GOT3 (cell line): ENCODE measurements around the gene ANKRD34C.
A peak's percentile ranks its signal among the peaks of the same experiment; 100 is the strongest.

Source experiments
- DNase-seq: peaks from one replicate; lab custom pipeline; 2025; ENCODE audit warnings: mixed read lengths; lab: John Stamatoyannopoulos, UW

ANKRD34C gene

DNA sequence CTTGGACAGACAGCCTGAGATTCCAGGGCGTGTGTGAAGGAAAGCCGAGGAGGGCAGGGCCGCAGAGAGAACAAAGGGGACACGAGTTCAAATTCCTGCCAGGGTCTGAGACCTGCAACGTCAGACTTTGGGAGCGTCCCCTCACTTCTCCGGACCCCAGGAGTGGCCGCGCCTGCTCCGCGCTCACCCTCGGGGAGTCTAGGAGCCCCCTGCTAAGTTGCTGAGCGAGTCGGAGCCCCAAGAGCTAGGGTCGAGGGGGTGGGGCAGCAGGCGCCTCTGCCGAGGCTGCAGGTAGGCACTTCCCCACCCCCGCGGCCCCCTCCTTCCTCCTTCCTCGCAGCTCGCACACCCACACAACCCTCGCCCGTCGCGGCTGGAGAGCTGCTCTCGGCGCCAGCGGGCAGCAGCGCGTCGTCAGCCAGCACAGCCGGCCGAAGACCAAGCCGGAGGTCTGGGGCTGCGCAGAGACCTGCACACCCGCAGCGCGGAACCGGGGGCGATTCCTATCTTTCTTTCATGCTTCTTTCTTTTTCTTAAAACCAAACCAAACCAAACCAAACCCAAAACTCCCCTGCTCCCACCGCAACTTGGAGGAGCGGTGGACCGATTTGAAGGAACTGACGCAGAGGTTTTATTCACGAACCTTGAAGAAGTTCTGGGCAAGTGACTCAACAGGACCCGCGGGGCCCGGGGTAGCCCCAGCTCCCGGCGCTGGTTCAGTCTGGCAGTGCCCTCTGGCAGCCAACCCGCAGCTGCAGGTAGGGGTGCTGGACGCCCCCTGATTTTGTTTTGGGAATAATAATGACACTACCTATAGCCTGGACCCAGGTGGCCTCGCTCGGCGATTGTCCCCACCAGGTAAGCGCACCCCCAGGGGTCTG lies at the start of gene ANKRD34C:
TSS of gene ANKRD34C (plus strand) at position 352 of the 881 bp plus-strand sequence. CDS start 10,563 bp downstream, outside the sequence.
- DNase-seq = no peak

DNA sequence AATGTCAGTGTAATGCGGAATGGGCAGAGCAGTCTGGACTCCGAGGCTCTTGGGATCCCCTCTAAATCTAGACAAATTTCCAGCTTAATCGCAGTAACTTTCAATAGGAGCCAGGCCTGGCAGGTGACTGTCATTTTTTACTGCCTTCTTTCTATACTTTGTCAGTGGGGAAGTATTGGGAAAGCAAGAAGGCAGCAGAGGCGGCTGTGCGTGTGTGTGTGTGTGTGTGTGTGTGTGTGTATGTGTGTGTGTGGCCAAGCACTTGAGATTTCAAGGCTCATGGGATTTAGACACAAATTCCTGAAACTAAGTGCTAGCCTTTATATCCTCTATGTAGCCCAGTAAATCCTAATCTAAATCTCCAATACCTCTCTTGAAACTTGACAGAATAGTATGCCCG lies 49.3 kb upstream of the ANKRD34C start:
- no peak for DNase-seq

DNA sequence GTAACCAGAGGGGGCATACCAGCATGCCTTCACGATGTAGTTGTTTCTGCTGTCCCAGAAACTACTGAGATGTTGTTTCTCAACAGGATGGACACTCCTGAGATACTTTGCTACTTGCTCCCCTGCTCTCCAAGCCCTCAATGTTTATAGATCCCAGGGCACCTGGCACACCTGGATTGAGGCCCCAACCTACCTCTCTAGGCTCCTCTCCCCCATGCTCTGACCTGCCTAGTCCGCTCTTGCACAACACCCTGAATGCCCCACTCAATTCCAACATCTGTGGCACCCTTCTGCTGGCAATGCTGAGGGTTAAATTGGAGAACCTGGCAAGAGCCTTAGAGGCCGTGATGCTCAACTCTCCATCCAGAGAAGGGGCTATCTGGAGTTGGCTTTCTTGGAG lies 42.5 kb upstream of the ANKRD34C start:
- no peak for DNase-seq

DNA sequence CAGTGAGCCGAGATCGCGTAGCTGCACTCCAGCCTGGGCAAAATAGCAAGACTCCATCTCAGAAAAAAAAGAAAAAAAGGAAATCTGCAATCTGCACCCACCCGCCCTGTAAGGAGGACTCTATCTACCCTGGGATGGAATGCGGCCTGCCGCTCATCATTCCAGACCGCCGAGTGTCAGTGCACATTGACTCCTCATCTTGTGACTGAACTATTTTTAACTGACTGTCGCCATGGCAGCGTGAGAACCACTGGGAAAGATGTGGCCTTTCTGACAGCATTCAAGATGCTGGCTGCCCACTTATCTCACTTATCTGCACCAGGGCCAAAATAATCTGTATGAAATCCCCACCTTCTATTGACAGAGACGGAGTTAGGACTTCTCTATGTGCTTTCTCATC lies 38.8 kb upstream of the ANKRD34C start:
- DNase-seq = no peak

DNA sequence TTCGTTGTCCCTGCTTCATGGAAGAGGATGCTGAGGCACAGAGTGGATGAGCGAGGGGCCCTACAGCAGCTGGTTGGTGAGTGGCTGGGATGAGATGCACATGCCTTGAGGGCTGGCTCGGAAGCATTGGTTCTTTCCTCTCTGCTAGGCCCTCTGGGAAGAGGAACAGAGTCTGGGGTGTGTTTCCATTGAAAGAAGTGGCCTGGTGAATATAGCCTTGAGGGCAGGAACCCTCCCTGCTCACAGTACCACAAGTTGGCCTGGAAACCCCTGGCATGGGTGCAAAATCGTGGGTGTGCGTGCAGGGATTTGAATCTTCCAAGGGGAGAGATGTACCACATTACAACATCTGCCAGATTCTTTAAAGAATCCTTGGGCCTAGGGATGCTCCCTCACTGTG lies 37.6 kb upstream of the ANKRD34C start:
- DNase-seq = no peak

DNA sequence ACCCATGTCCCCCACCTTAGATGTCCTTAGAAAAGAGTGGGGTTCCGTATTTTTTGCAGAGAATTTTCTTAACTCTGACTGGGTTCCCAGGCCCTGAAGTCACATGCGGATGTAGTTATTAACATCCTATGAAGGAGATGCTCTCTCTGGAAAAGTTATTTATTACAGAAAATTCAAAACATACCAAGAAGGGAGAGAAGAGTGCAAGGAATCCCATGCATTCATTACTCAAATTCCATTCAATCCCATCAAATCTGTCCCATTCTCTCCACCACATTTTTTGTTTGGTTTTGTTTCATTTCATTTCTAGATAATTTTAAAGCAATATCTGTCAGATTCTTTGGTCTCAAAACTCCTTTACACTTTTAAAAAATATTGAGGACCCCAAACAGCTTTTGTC lies 34.3 kb upstream of the ANKRD34C start:
- no peak for DNase-seq

DNA sequence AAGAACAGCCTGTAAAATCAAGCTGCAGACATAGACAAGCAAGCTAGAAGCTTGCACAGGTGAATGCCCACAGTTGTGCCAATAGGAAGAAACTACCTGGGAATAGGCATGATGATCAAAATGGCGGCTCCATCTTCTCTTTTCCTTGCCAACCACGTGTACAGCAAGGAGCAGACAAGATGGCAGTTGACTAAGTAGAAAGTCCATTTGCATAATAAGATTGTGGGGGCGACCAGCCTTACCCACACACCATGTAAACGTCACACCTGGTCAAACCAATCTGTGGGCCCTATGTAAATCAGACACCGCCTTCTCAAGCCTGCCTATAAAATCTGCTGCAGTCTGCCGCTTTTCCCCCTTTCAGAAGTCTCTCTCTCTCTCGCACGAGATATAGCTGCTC lies 25.1 kb upstream of the ANKRD34C start:
- DNase-seq = no peak

DNA sequence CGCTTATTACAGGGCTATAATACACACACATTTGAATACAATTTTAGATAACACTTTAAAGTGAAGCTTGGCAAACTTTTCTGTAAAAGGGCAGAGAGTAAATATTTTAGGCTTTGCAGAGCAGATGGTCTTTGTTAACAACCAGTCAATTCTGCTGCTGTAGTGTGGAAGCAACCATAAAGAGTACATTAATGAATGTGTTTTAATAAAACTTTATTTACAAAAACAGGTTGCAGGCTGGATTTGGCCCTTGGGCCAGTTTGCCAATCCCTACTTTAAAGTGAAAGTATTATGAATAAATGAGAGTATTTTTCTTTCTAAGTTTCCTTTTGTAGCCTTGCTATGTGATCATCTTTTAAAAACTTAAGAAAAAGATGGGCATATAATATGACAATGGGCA lies 20.7 kb upstream of the ANKRD34C start:
- no peak for DNase-seq

DNA sequence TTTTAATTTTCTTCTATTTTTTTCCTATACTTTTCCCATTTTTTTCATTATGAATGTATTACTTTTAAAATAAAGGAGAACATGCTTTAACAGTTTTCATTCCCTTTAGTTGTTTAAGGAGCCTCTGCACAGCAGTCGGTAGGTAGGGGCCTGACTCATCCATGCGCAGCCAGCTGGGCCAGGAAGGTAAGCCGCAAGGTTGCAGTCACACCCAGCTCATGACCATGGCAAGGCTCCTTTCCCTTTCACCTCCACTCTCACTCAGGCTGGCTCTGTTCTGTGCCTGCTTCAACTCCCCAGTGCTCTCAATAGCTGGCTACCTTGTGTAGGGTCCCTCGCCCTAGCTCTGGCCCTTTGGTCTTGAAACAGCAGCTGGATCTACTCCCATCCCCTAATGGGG lies 17.4 kb upstream of the ANKRD34C start:
- no peak for DNase-seq

DNA sequence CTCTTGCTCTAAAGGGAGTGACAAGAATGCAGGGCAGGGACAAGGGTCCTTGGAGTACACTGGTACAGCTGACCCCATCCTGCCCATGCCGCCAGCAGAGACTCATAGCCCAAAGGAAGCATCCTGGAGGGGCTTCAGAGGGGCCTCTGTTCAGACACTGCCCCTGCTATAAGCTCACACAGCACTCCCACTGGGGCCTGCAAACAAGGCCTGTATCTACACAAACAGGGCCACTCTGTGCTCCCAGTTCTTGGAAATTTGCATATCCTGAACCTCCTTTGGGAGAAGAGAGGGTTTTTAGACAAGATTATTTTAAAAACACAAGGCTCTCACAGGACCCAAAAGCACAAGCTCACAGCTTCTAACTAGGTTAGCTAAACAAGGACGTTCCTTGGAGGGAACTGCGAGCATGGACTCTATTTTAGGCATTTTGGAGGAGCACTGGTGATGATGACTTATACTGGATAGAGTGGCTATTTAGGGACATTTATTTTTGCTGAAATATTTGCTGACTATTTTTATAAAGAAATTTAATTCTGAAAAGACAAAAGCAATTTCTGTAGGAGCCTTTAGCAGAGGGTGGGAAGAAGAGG lies 16.4 kb upstream of the ANKRD34C start:
- DNase-seq = no peak

DNA sequence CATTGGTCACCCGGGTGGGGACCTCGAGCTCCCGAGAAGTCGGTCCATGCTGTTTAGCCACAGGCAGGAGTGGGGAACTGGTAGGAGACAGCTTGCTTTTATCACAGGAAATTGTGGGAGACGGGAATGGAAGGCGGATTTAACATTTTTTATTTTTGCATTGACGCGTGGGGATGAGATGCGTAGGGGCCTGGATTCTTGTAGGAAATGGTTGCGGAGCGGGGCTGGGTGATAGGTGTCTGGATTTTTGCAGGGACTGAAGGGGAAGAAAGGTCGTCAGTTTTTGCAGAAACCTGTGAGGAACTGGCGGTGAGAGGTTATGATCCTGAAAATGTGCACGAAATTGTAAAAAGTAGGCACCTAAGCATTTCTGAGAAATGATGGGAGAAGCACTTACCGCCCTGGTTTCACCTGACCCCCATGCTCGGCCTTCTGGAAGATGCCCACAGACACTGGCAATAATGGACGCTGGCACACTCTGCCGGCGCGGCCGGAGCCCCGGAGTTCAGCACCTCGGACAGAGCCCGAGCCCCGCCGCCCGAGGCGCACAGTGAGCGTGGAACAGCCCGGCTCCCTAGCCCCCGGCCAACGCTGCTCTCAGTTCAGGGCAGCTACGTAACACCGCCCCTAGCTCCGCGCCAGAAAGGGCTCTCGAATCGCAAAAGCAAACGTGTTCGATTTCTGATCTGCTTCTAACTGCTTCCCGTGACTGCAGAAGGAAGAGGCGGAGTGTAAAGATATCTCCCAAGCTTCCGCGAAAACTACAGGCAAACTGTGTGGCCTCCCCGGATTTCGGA lies 928 bp downstream of the ANKRD34C start:
- peak; percentile 7 for DNase-seq

DNA sequence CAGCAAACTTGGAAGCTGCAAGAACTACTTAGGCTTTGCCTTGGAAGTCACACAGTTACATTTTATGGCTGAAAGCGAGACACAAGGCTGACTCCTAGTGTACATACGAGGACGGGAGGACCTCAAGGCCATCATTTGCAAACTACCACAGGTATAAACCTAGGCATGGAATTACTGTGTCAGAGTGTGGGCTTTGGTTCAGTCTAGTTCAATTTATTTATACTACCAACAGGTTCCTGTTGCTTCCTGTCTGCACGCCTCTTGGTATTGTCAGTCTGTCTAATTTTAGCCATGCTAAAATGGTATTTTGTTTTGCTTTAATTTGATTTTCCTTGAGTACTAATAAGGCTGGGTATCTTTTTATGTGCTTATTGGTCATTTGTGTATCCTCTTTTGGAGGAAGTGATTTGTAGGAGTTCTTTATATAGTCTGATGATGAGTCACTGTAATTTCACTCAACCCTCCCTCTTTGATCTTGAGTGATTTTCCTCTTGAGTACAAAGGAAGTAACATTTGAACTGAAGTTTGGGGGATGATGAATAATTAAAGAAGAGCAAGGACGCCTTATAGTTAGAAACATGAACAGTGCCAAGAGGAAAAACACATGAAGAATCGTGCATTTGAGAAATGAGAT lies 8.2 kb downstream of the ANKRD34C start:
- no peak for DNase-seq

DNA sequence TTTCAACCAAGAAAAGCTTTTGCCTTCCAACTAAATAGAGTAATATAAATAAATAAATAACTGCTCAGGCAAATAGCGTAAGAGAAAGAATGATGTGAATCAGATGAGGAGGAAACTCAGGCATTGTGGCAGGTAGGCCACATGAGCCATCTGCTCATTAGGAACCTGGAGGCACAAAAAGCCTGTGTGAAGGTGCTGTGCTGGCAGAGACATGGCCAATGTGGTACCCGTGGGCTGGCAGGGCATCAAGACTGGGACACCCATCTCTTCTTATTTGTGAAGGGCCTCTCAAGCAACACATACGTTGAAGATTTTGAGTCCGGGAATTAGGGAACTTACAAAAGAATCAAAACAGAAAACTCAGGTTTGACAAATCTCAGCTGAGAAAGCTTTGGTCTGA lies 9.5 kb downstream of the ANKRD34C start:
- DNase-seq = no peak

DNA sequence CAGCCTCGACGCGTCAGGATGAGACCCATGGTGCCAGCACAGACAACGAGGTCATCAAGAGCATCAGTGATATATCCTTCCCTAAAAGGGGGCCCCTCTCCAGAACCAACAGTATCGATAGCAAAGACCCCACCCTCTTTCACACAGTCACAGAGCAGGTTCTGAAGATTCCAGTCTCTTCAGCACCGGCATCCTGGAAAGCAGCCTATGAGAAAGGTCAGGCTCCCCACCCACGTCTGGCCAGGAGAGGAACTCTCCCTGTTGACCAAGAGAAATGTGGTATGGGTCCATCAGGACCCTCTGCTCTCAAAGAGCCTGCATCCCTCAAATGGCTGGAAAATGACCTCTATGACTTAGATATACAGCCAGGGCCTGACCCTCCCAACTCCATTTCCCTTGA lies 11.6 kb downstream of the ANKRD34C start:
- DNase-seq = no peak

DNA sequence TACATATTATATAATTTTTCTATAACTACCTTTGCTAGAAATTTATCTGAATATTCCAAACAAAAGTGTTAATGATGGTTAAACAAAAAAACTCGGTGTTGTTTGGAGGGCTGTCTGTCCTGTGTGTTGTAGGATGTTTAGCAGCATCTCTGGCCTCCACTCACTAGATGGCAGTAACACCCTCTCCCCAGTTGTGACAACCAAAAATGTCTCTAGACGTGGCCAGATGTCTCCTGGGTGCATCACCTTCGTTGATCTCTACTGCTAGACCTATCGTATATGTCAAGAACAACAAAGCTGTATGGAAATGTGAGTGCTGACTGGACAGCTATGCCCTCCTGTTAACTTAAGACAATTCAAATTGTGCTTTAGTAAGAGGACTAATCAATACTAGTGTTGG lies 14.1 kb downstream of the ANKRD34C start:
- no peak for DNase-seq

DNA sequence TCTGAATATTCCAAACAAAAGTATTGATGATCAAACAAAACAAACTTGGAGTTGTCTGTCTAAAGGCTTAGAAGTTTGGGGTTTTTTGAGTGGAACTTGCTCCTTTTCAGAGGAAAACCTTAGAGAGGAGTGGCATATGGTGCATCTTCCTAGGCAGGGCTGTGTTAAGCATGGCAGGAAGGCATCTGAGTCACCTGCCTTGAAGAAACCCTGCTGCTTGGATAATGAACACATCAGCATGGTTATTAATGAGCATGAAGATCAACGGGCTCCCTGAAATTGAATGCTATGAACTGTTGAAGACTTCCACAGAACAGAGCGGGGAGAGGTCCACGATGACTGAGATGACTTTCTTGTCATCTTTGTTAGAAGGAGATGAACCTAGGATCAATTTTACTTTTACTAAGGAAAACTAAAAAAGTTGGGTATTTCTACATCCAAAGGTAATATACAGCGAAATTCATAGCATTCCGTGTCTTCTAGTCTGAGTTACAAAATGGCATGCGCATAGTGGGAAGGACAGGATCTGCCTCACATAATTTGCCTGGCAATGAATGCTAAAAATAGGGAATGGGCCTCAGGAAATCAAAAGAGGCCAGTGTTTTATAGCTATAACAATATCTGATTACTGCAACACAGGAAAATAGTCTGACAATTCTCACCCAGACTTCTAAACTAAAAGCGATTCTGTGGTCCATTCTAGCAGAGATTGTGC lies 16.8 kb downstream of the ANKRD34C start:
- no peak for DNase-seq

DNA sequence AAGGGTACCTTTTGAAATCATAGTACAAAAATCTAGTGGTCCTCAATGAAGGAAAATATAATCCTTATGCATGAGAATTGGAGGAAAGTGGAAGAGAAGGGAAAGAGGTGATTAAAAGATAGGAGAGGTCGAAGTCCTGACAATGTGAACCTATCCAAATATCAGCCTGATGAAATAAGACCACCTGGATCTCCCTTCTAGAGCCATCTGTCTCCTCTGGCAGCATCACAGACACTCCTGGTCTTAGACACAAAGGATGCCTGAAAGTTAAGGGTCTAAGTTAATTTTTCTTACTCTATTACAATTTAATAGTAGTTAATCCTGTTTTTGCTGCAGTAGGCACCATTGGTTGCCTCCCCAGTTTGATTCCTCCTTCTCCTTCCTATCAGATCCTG lies 17.3 kb downstream of the ANKRD34C start:
- no peak for DNase-seq

DNA sequence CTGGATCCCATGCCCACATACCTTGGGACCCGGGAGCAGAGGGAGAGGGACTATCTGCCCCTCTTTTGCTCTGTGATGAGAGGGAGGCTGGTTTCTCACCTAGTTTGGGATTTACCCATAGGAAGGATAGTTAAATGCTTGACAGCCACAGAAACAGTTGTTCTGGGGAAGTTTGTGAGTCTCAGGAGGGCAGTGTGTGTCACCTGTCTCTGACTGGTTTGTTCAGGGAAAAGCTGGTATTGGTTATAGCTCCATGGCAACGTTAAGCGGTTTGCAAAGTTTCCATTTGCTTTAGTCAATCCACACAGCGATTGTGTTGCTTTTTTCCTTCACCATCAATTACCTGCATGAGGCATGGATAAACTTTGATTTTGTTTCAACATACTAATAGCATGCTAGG lies 24.7 kb downstream of the ANKRD34C start:
- DNase-seq = no peak

DNA sequence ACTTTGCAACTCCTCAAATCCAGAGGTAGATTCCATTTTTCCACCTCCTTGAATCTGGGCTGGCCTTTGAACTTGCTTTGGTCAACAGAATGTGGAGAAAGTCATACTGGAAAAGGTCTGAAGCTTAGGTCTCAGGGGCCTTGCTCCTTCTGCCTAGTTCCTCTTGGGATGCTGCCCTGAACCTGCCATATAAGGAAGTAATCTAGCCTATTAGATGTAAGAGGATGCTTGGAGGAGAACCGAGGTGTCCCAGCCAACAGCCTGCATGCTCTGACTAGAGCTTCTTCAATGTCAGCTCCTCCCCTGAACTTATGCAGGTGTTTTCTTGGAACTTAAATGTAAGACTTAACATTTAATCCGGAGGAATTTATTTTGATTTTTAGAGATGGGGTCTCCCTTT lies 26.4 kb downstream of the ANKRD34C start:
- DNase-seq = no peak

DNA sequence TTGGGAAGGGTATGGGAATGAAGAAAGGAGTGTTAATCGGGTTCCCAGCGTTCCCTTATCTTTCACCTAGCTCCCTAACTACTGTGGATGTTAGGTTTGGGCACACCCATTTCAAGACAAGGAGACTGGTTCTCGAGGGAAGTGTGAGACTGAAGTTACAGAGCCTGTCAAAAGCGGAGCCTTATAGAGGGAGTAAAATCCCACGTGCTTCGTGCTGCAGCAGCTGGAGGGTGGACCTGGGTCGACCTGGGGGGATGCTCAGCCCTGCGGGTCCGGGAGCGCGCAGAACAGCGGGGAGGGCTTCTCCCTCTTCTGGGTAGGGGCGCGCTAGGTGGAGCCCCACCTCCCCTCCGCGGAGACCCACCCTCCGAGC lies 28.1 kb downstream of the ANKRD34C start:
- no peak for DNase-seq

DNA sequence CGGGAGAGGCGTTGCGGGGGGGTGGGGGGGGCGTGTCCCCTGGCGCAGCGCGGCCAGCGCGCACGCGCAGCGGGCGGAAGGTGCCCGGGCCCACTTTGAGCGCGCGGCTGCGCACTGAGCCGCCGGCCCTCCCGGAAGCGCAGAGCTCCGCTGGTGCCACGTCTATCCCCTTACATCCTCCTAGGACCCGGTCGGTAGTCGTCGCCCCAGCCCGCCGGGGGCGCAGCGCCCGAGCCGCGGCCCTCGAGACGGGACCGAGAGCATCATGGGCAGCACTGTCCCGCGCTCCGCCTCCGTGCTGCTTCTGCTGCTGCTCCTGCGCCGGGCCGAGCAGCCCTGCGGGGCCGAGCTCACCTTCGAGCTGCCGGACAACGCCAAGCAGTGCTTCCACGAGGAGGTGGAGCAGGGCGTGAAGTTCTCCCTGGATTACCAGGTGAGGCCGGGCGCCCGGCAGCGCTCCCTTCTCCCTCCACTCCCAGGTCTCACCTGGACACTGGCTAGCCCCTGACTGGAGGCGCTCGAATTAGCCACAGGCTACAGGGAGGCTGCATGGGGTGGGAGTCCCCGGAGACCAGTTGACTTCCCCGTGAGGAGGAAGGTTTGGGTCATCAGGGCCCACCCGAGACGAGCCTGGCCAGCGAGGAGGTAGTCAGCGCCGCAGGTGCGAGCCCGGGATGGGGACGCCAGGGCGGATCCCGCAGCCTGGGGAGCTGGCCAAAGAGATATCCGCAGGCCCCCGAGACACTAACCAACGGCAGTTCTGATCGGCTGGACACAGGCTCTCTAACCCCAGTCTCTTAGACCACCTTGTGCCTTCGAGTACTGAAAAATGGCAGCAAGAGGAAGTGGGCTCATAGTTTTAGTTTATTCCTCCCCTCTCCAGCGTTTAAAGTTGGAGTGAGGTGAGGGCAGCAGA lies 28.7 kb downstream of the ANKRD34C start, which contains the start of gene TMED3:
TSS of gene TMED3 (plus strand) at position 128 of the 916 bp plus-strand sequence. CDS start at position 266, 138 bp downstream.
- DNase-seq = peak; percentile 41
